Effector CD8-positive, alpha-beta T cell (primary cell): Measurements from ENCODE around the gene KCNC3.
"Not testable (repeated sequence)": the region's sequence is repeated elsewhere in the genome, so short reads cannot be mapped to it uniquely, and the experiment has no call there.

Experiments used
- DNase-seq: peaks from one replicate; lab custom pipeline; 2025; lab: John Stamatoyannopoulos, UW

Gene KCNC3

GRCh38 chr19:50353487-50353880, 24.3 kb upstream of the KCNC3 start:
- not testable (repeated sequence) for DNase-seq

- DNase-seq = no peak
These were observed 23.1 kb upstream of the KCNC3 start for GRCh38 chr19:50352242-50352641.

GRCh38 chr19:50349277-50350057, 20.3 kb upstream of the KCNC3 start:
- no peak for DNase-seq

- DNase-seq = not testable (repeated sequence)
These were observed 18.0 kb upstream of the KCNC3 start for GRCh38 chr19:50347089-50347581.

GRCh38 chr19:50344661-50345318, 15.6 kb upstream of the KCNC3 start:
- no peak for DNase-seq

- DNase-seq = no peak
These were observed 12.0 kb upstream of the KCNC3 start for GRCh38 chr19:50341091-50341564.

GRCh38 chr19:50340331-50340730, 11.2 kb upstream of the KCNC3 start:
- DNase-seq = no peak

- not testable (repeated sequence) for DNase-seq
These were observed 7.9 kb upstream of the KCNC3 start for GRCh38 chr19:50337031-50337430.

- DNase-seq = no peak
These were observed 5.7 kb upstream of the KCNC3 start for GRCh38 chr19:50334741-50335421.

GRCh38 chr19:50333737-50334617, 4.8 kb upstream of the KCNC3 start:
- DNase-seq = peak; percentile 71

GRCh38 chr19:50333235-50333736, 4.1 kb upstream of the KCNC3 start:
- peak; percentile 67 for DNase-seq

- no peak for DNase-seq
These were observed 3.3 kb upstream of the KCNC3 start for GRCh38 chr19:50332244-50333038.

- DNase-seq = no peak
These were observed 2.7 kb upstream of the KCNC3 start for GRCh38 chr19:50331994-50332243.

- DNase-seq = no peak
These were observed 2.2 kb upstream of the KCNC3 start for GRCh38 chr19:50331221-50331993.

GRCh38 chr19:50330365-50331078, 1.3 kb upstream of the KCNC3 start:
- peak; percentile 53 for DNase-seq

GRCh38 chr19:50329926-50330294, 733 bp upstream of the KCNC3 start:
- DNase-seq = not testable (repeated sequence)

- DNase-seq = no peak
These were observed 368 bp downstream of the KCNC3 start for GRCh38 chr19:50328873-50329145.

- no peak for DNase-seq
These were observed 829 bp downstream of the KCNC3 start for GRCh38 chr19:50328224-50328872.
